RPMI7951 (cell line): ENCODE data around the gene PDK3. TPM values are rescaled to one million over a fixed set of nuclear protein-coding genes. Genes with fewer than 3 reads are reported as not detected.
A peak's percentile ranks its signal among the peaks of the same experiment; 100 is the strongest.

Source experiments
- DNase-seq: peaks from one replicate; pipeline ENCODE4 v3.0.0-alpha.2; 2012; ENCODE audit warnings: low read depth
- total RNA-seq: library from RNA; depleted of rRNA; stranded (reverse); fragments of >200 nt; shearing (Covaris generic); gene quantifications from 2 replicates; pipeline ENCODE4 v1.2.3, GENCODE V29; 2014; rRNA removed

Gene PDK3
- total RNA-seq = 29.1 and 34.5 TPM in 2 replicates

GRCh38 chrX:24464836-24465531 lies at the start of gene PDK3:
TSS of gene PDK3 (plus strand) at chrX:24465286. CDS start at chrX:24465456, 170 bp downstream.
- peak; percentile 88 for DNase-seq

GRCh38 chrX:24415921-24416320 lies 49.2 kb upstream of the PDK3 start:
- no peak for DNase-seq

- no peak for DNase-seq
Measured at GRCh38 chrX:24423960-24424359, 41.1 kb upstream of the PDK3 start.

GRCh38 chrX:24424948-24425347 lies 40.1 kb upstream of the PDK3 start:
- peak; percentile 6 for DNase-seq

GRCh38 chrX:24425806-24426205 lies 39.3 kb upstream of the PDK3 start:
- no peak for DNase-seq

GRCh38 chrX:24426340-24426913 lies 38.7 kb upstream of the PDK3 start:
- peak; percentile 26 for DNase-seq

- no peak for DNase-seq
Measured at GRCh38 chrX:24426921-24427746, 38.0 kb upstream of the PDK3 start.

GRCh38 chrX:24427747-24428019 lies 37.4 kb upstream of the PDK3 start:
- DNase-seq = no peak

GRCh38 chrX:24428516-24428915 lies 36.6 kb upstream of the PDK3 start:
- no peak for DNase-seq

GRCh38 chrX:24435060-24435459 lies 30.0 kb upstream of the PDK3 start:
- no peak for DNase-seq

- no peak for DNase-seq
Measured at GRCh38 chrX:24443918-24444317, 21.2 kb upstream of the PDK3 start.

- no peak for DNase-seq
Measured at GRCh38 chrX:24444645-24445044, 20.4 kb upstream of the PDK3 start.

GRCh38 chrX:24448762-24449250 lies 16.3 kb upstream of the PDK3 start:
- no peak for DNase-seq

- no peak for DNase-seq
Measured at GRCh38 chrX:24463077-24463476, 2.0 kb upstream of the PDK3 start.

- DNase-seq = no peak
Measured at GRCh38 chrX:24464498-24464835, 619 bp upstream of the PDK3 start.

GRCh38 chrX:24465532-24465865 lies 413 bp downstream of the PDK3 start:
- no peak for DNase-seq

GRCh38 chrX:24466025-24466424 lies 939 bp downstream of the PDK3 start:
- DNase-seq = no peak

GRCh38 chrX:24468245-24468644 lies 3.2 kb downstream of the PDK3 start:
- DNase-seq = peak; percentile 32

- no peak for DNase-seq
Measured at GRCh38 chrX:24471808-24472207, 6.7 kb downstream of the PDK3 start.

- DNase-seq = no peak
Measured at GRCh38 chrX:24475480-24475879, 10.4 kb downstream of the PDK3 start.

- DNase-seq = no peak
Measured at GRCh38 chrX:24478509-24478908, 13.4 kb downstream of the PDK3 start.

GRCh38 chrX:24479924-24480323 lies 14.8 kb downstream of the PDK3 start:
- DNase-seq = peak; percentile 68

- no peak for DNase-seq
Measured at GRCh38 chrX:24480400-24480865, 15.3 kb downstream of the PDK3 start.
